Stimulated activated CD4-positive, alpha-beta T cell treated with anti-CD3 and anti-CD28 coated beads, Interleukin-1b, Interleukin-23, amount 100 ng/mL, for 48 hours (primary cell): ENCODE results near the gene PRSS57.
A peak's percentile ranks its signal among the peaks of the same experiment; 100 is the strongest.
"Not testable (repeated sequence)": the region's sequence is repeated elsewhere in the genome, so short reads cannot be mapped to it uniquely, and the experiment has no call there.

Experiments
- DNase-seq: peaks from one replicate; pipeline ENCODE4 v3.0.0-alpha.2; 2020

The PRSS57 gene

DNA sequence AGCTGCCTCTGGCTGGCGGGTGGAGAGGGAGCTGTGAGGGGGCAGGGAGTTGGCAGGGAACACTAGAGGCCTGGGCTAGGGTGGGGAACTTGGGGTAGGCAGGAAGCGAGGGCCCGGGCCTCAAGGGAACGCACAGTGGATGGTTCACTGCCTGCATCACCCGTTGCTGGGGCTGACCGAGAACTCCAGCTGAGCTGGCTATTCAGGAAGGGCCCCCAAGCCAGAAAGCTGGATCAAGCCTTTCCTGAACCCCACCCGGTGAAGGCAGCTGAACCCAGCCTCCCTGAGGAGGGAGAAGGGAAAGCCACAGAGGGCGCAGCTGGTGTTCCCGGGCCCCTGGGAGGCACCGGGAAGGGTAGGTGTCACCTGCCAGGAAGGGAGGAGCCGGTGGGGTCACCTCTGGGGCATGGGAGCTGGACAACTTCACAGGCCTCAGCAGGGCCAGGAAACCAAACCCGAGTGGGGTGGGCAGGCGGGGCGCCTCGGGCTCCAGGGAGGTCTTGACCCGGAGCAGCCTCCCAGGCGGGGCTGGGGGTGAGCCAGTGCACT, 27.4 kb upstream of the PRSS57 start:
- no peak for DNase-seq

DNA sequence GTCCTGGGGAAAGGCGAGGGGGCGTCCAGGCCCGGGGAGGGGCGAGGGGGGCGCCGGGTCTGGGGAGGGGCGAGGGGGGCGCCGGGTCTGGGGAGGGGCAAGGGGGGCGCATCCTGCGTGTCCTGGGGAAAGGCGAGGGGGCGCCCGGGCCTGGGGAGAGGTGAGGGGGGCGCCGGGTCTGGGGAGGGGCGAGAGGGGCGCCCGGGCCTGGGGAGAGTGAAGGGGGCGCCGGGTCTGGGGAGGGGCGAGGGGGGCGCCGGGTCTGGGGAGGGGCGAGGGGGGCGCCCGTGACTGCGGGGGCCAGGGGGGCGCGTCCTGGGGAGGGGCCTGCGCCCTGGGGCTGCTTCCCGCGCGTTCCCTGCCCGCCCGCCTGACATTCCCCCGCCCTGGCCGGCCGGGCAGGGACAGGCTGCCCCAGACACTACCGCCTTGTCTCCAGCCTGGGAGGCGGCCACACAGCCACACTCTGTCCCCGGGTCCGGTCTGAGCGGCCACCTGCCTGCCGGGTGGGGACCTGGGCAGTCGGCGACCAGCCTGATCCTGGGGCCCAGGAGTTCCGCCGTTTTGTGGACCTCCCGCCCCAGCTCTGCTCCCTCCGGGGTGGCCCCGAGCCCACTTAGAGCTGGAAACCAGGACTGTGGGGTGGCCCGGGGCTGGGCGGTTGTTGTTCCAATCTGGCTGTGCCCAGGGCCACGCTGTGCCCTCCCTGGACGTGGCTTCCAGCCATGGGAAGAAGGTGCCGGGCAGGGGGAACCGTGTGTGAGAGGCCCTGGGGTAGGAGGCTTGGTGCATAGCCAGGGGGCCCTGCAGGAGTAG, 25.3 kb upstream of the PRSS57 start:
- no peak for DNase-seq

GRCh38 chr19:719636-720344, 24.5 kb upstream of the PRSS57 start:
- DNase-seq, result no peak

GRCh38 chr19:718991-719512, 23.8 kb upstream of the PRSS57 start:
- no peak for DNase-seq

DNA sequence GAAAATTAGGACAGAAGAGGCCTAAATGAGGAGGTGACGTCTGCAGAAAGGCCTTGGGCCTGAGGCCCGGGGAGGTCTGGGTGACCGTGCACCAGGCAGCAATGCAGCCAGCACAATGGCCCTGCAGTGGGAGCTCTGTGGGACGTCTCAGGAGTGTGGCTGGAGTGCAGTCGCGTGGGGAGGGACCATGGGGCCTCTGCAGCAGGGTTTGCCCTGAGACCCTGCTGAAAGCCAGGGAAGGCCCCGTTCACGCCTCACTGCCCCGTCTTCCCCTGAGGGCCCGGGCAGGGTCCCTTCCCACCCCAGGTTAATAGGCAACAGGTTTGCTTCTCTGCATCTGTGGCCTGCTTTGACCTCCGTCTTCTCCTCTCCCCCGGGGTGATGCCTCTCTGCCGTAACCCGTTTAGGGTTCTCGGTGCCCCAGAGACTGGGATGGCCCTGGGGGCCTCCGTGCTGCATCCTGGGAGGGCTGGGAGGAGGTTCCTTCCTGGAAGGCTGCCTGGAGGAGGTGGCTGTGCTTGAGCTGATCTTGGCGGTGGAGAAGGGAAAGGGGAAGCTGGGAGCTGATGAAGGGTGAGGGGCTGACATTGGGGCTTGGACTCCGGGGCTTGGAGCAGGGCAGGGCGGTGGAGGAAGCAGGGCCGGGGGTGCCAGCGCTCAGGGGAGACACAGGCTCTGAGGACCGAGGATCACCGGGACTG, 23.1 kb upstream of the PRSS57 start:
- DNase-seq, result no peak

- DNase-seq, result no peak
These were observed 20.1 kb upstream of the PRSS57 start for GRCh38 chr19:715347-715746.

DNA sequence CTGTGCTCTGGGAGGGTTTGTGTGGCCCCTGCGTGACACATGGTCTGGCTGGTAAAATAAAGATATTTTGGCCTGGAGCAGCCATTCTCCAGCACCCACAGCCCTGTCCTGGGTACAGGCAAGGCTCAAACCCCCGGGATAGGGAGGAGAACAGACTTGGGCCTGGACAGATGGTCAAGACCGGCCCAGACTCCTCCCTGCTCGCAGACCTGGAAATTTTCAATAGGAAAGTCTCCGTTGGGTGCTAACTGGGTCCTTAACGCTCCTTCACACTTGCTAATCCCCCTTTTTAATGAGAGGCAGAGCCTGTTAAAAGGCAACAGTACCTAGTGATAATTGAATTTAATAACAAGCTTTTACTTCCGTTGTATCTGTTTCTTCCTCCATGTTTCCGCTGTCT, 16.0 kb upstream of the PRSS57 start:
- DNase-seq, result no peak

DNA sequence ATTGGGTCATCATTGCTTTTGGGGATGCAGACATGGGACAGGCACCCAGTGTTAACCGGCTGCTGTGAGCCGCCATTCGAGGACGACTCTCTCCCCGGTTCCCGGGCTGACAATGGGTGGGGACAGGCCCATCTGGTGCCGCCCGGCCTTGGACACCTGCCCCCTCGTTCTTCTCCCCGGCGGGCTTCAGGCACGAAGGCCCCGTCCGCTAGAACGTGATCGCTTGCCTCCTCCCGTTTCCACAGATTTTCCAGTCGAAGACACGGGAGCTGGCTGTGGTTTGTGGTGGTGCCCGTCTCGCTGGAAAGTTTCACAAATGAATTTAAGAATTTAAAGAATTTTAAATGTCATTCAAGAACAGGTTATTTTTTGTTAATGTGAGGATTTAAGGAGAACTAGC, 15.5 kb upstream of the PRSS57 start:
- no peak for DNase-seq

DNA sequence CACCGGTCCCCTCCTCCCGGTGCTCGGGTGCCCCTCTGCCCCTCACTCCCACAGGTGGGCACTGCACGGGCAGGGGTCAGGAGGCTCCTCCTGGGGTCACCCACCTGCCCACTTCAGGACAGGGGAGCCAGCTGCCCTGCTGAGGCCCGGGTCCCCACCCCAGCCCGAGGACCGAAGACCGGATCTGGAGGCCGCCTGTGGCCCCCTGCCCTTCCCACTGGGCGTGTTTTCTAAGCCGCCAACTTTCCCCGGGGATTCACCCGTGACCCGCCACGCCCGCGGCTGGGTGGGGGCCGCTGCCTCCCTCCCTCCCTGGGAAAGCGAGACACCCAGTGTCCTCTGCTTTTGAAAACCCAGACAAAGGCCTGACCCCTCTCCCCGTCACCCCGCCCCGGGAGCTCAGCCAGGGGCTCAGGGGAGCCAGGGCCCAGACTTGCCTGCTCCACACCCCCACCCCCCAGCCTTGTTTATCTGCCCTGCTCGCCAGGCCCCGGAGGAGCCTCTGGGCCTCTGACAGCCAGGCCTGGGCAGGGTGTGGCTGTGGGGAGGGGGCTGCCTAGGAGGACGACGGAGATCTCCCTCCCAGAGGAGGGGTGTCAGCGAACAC, 14.8 kb upstream of the PRSS57 start:
- DNase-seq, result no peak

- no peak for DNase-seq
These were observed 14.1 kb upstream of the PRSS57 start for GRCh38 chr19:709196-709964.

DNA sequence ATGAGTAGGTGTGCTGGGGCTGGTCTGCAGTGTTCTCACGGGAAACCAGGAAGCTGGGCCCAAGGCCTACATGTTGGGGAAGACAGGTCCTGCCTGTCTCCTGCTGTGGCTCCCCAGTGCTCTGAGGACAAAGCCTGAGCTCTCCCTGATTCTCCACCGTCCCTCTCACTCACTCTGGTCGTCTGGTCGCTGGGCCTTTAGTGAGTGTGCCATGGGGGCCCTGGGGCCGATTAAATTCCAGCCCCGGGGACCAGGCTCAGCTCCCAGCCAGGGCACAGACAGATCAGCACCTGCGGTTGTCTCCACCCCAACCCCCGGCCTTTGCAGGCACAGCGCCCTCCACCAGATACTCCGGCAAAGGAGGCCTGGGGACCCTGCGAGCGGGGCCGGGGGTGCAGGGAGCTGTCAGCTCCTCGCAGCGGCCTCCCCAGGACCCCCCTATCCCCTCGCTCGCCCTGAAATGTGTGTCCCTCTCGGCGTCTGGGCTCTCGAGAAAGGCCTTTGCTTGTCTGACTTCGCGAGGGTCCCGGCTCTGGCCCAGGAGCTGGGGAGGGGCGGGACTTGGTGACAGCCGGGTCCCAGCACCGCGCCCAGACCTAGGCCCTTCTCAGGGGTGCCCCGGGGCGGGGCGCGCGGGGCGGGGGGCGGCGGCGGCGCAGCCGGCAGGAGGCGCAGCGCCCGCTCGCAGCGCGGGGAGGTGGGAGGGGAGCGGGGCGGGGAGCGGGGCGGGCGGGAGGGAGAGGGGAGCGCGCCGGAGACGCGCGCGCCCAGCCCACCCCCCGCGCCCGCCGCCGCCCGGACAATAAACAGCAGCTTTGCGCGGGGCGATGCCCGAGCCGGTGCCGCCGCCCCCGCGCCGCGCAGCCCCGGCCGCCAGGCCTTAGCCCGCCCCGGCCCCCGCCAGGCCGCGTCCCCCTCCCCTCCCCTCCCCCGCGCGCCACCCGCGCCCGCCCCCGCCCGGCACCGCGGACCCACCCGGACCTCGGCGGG, 13.2 kb upstream of the PRSS57 start, which contains the start of gene PALM:
TSS of gene PALM (plus strand) at position 782 of the 990 bp plus-strand sequence. CDS start 212 bp downstream, outside the sequence.
- DNase-seq, result no peak

- no peak for DNase-seq
These were observed 9.1 kb upstream of the PRSS57 start for GRCh38 chr19:704447-704741.

DNA sequence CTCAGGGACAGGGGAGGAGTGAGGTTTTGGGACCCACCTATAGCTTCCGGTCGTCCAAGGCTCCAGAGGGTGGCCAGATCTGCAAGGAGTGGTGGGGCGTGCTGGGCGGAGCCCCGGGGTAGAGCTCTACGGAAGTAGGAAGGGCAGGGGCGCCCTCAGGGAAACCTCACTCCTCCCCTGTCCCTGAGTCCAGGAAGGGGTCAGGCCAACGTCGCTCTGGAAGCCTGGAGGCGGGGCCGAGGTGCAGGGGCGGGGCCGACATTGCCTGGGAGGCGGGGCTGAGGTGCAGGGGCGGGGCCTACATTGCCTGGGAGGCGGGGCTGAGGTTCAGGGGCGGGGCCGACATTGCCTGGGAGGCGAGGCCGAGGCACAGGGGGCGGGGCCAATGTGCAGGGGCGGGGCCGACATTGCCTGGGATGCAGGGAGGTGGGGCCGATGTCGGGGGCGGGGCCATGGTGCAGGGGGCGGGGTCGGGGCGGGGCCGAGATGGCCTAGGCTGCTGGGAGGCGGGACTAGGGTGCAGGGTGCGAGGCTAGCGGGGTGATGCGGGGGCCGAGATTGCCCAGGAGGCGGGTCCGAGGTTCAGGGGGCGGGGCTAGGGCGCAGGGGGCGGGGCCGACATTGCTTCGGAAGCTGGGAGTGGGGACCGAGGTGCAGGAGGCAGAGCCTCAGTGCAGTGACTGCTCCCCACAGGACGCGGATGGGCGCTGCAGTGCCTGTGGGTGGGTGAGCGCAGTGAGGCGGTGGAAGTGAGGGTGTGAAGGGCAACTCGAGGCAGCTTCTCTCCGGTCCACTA, 8.6 kb upstream of the PRSS57 start:
- DNase-seq, result peak; percentile 85

DNA sequence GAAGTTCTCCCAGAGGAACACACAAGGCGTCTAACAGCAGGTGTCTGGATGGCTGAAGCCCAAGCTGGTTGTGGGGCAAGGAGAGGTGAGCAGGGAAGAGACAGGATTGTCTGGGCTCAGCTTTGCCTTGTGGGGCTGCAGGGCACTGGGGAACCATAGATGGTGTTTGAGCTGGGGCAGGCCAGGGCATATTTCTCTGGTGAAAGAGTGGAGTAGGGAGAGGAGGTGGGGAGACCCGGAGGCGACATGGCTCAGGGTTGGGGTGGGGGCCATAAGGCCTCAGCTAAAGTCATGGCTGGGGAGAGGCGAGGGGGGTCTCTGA, 8.0 kb upstream of the PRSS57 start:
- DNase-seq, result no peak

GRCh38 chr19:702847-703246, 7.6 kb upstream of the PRSS57 start:
- DNase-seq, result not testable (repeated sequence)

DNA sequence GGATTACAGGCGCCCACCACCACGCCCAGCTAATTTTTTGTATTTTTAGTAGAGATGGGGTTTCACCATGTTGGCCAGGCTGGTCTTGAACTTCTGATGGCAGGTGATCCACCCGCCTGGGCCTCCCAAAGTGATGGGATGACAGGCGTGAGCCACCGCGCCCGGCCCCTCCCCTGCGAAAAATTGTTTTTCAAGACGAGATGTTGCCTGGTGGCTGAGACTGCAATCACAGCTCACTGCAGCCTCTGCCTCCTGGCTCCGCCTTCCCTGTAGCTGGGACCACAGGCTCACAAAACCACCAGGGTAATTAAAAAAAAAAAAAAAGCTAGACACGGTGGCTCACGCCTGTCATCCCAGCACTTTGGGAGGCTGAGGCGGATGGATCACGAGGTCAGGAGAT, 4.6 kb upstream of the PRSS57 start:
- not testable (repeated sequence) for DNase-seq

DNA sequence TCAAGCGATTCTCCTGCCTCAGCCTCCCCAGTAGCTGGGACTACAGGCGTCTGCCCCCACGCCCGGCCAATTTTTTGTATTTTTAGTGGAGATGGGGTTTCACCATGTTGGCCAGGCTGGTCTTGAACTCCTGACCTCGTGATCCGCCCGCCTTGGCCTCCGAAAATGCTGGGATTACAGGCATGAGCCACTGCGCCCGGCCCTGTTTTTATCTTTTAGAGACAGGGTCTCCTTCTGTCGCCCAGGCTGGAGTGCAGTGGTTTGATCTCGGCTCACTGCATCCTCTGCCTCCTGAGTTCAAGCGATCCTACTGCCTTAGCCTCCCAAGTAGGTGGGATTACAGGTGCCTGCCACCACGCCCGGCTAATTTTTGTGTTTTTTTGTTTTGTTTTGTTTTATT, 3.3 kb upstream of the PRSS57 start:
- not testable (repeated sequence) for DNase-seq

DNA sequence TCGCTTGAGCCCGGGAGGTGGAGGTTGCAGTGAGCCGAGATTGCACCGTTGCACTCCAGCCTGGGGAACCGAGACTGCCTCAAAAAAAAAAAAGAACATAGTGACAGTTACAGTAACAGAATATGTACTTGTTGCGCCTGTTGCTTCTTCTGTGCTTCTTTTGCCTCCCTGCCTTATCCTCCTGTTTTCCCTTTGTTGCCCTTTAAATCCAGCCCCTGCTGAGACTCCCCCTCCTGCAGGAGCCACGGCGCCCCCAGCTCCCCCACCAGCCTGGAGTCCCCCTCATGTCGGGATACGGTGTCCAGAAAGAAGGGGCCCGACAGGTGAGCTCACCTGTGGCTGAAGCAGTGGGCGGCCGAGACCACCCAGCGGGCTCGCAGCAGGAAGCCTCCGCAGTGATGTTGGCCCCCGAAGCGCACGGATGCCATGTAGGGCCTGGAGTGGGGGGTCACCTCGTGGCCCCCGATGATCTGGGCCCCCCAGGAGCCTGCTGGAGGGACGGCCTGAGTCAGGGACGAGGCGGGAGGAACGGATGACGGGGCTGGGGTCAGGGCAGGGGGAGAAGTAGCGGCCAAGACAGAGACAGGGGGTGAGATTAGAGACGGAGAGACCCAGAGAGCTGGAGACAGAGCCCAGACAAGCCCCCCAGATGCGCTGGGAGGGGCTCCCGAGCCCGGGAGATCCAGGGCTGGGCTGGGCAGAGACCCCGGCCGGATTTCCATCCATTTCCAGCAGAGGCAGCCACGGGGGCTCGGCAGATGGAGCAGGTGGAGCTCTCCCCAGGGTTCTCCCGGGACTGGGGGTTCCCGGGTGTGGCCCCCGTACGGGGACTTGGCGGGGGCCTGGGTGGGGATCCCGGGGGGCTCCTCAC, 536 bp downstream of the PRSS57 start:
- DNase-seq, result no peak

DNA sequence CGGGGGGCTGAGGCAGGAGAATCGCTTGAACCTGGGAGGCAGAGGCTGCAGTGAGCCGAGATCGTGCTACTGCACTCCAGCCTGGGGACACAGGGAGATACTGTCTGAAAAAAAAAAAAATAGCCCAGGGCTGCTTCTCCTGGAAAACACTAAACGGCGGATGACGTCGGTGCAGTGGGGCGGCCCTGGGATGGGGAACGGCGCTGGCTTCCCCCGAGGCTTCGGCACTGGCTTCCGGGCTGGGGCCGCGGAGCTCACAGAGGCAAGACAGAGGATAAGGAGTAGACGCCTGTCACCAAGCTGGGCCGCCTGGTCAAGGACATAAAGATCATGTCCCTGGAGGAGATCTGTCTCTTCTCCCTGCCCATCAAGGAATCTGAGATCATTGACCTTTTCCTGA, 5.0 kb downstream of the PRSS57 start:
- no peak for DNase-seq
